Measurements from ENCODE around the gene RTEL1.

DNA sequence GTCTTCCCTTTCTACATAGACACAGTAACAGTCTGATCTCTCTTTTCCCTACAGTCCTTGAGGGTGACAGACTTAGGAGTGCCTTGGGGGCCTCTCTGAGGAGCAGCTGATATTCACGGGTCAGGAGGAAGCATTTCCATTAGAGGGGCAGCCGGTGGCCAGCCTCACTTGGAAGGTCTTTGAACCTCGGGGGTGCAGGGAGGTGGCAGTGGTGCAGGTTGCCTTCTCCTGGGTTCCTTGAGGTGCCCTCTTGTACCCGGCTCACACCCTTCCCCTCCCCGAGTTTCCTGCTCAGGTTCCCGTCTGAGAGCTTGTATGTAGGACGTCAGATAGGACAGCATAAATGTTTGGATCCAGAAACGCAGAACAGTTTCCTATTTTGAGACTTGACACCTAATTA is 2.5 kb downstream of the RTEL1 start:
- TF ChIP-seq, protein P1, sequence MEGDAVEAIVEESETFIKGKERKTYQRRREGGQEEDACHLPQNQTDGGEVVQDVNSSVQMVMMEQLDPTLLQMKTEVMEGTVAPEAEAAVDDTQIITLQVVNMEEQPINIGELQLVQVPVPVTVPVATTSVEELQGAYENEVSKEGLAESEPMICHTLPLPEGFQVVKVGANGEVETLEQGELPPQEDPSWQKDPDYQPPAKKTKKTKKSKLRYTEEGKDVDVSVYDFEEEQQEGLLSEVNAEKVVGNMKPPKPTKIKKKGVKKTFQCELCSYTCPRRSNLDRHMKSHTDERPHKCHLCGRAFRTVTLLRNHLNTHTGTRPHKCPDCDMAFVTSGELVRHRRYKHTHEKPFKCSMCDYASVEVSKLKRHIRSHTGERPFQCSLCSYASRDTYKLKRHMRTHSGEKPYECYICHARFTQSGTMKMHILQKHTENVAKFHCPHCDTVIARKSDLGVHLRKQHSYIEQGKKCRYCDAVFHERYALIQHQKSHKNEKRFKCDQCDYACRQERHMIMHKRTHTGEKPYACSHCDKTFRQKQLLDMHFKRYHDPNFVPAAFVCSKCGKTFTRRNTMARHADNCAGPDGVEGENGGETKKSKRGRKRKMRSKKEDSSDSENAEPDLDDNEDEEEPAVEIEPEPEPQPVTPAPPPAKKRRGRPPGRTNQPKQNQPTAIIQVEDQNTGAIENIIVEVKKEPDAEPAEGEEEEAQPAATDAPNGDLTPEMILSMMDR (IDR thresholded peaks at IDR 0.05): no peak
- no peak for TF ChIP-seq EZH2 (IDR thresholded peaks at IDR 0.05; ENCODE audit: borderline replicate concordance, insufficient read depth, low read depth, low read length, poor library complexity, severe bottlenecking)
